NCI-H510A treated with DMSO at 0.1 percent for 48 hours (cell line): ENCODE measurements around the gene PRKAR1A.
A peak's percentile ranks its signal among the peaks of the same experiment; 100 is the strongest.
"Not testable (repeated sequence)": the region's sequence is repeated elsewhere in the genome, so short reads cannot be mapped to it uniquely, and the experiment has no call there.

Source experiments
- DNase-seq: peaks from one replicate; lab custom pipeline; 2025; lab: John Stamatoyannopoulos, UW

PRKAR1A gene

GRCh38 chr17:68579194-68579927 lies 67.1 kb downstream of the PRKAR1A start:
- DNase-seq, result no peak

DNA sequence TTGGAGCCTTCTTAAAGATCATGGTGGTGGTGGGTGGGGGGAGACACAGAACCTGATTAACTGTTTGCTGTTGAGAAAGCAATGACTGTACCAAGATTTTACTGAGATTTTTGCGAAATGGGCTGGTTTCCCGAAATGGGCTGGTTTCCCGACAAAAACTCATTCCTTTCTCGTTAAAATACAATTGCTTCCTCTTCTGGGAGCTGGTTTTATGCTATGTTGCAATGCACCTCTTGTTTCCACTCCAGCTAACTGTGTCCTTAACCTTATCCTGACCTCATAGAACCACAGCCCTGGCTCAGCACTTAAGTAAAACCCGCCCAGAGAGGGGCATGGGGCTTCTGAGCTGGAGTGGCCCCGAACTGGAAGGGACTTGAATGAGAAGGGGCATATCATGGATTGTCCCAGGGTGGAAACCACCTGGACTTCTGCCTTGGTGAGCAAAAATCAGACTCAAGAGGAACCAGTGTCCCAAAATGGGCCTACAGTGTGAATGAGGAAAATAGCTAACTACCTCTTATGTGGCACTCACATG lies 68.1 kb downstream of the PRKAR1A start:
- DNase-seq, result no peak

DNA sequence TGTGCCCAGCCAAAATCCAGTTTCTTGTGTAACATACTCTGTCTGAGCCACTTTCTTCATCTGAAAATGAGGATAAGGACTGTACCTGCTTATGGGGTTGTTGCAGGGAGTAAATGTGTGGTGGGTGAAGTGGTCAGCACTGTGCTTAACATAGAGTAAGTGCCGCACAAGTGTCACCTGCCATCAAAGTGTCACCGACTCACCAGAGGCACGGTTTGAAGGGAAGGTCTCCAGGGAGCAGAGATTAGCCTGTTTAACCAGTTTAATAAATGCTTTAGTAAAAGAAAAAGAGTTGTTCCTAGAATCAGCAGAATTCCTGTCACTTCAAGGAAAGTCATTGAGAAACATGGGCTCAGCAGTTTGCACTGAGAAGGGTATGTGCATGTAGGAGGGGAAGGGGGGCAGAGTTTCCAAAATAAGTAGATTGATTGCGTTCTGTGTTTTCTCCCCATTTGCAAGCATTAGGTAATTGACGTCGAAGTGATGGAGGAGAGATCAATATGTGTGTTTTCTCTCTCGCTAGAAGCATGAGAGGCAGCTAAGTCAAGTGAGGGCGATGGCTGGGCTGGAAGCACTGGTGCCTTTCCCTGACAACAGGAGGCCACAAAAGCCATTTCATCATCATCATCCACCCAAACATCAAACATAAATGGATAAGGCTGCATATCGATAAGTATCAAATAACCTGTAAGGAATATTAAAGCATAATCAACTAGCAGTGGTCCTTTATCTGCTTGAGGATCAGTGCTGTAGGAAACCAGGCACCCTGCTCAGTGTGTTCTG lies 69.8 kb downstream of the PRKAR1A start:
- DNase-seq, result peak; percentile 8

- DNase-seq, result not testable (repeated sequence)
Measured at GRCh38 chr17:68582867-68583266, 70.6 kb downstream of the PRKAR1A start.

DNA sequence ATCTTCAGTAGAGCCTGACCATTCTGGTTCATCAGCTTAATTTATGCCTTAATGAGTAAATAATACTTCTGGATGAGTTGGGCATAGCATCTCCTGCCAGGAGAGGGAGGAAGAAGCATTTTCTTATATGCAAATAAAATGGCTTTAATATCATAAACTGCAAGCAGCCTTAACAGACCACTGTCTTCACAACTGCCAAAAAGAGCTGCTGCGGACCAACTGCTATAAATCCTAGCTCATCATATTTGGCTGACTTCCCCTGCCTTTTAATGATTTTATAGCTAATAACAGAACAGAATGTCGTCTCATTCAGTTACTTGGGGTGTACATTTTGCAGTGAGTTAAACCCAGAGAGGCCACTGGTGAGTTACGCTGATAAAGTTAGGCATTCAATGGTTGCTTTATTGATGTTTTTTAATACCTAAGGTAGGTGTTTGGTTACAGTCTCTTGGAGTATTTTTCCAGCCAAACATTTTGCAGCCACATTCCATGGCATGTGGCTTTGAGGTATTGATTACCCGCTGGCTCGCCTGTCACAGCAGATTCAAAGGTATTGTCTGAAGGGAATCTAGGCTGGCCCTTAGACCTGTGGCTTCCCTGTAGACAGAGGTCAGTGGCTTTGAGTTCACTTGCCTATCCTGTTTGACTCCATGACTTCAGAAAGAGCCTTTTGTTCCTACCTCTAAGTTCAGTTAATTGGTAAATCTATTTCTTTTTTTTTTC lies 72.5 kb downstream of the PRKAR1A start:
- DNase-seq, result no peak

- DNase-seq, result no peak
Measured at GRCh38 chr17:68585643-68586042, 73.4 kb downstream of the PRKAR1A start.

- DNase-seq, result no peak
Measured at GRCh38 chr17:68587026-68587425, 74.8 kb downstream of the PRKAR1A start.

GRCh38 chr17:68587847-68588246 lies 75.6 kb downstream of the PRKAR1A start:
- no peak for DNase-seq

GRCh38 chr17:68588362-68588761 lies 76.1 kb downstream of the PRKAR1A start:
- DNase-seq, result no peak

DNA sequence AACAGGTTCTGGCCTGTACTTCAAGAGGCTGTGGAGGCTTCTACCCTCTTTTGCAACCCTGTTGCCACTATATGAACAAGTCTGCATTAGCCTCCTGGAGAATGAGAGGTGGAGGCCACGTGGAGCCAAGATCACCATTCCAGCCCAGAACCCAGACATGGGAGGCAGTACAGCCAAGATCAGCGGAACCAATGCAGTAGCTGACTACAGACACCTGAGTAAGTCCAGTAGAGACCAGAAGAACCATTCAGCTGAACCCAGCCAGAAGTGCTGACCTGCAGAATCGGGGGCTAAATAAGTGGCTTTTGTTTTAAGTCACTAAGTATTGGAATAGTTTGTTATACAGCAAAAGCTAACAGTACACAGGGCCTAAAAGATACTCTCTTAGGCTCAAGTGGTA lies 76.9 kb downstream of the PRKAR1A start:
- no peak for DNase-seq

DNA sequence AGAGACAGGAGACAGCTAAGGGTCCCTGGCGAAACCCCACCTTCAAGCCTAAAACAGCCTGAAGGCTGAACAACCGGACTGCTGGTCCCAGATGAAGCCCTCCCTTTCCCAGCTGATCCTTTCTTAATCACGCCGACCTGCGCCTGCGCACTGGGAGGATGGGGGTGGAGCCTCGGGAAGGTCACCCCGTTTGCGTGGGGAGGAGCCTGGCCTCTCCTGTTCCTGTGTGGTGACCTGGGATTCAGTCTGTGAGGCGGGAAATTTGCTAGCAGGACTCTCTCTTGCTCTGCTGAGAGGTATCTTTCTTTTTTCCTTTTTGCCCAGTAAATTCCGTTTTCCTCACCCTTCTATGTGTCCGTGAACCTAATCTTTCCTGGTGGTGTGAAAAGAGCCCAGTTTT lies 79.4 kb downstream of the PRKAR1A start:
- DNase-seq, result no peak

DNA sequence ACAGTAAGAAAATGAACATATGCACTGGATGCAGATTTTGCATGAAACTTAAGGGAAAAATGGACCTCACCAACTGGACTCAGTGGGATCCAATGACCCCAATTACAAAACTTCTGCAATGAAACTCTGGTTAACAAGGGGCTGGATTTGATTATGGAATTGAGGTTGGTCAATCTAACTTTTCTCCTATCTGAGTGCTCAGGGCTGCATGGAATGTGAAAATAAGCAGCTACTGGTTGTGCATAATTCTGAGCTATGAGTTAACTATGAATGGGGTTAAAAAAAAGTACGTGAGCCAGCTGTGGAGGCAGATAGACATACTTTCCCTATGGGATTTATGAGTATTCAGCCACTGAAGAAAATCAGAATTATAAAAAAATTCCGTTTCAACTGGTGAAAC lies 79.8 kb downstream of the PRKAR1A start:
- no peak for DNase-seq

DNA sequence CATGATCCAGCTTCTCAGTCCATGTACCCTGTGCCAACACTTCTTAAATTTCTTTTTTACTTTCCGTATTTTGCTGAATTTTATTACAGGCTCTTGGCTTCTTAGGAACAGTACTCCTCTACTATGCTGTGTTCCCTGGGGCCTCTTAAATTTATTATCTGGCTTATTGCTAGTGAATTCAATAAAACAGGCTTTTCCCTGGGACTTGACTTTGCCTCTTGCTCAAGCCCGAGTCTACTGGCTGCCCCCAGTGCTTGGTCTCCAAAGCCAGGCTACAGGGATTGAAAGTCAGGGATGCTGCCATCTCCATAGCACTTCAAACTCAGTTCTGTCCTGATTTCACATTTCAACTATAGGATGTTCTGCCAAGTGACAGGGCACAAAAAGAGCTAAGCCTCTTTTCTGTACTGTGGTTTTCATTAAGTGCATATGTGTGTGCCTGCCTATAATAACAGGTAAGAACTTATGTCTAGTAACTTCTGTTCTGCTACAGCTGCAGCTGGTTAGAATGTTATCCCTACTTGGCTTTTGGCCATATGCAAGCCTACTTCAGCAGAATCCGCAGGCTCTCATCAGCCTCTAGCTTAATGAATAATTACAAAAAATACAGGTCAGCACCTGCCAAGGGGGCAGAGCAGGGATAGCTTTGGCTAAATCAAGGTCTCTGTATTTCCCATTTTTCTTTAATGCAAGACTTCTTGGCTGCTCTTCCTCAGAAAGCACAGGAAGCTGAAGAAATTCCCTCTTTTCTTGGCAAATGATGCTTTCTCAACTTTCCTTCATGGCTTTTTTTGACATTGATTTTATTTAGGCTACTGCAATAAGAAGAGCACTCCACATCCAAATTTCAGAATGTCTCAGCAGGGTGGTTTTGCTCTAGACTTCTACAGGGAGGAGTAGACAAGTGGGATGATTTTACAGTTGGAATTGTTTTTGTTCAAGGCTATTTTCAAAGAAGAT lies 80.7 kb downstream of the PRKAR1A start:
- DNase-seq, result peak; percentile 17

- DNase-seq, result no peak
Measured at GRCh38 chr17:68594552-68594951, 82.3 kb downstream of the PRKAR1A start.

DNA sequence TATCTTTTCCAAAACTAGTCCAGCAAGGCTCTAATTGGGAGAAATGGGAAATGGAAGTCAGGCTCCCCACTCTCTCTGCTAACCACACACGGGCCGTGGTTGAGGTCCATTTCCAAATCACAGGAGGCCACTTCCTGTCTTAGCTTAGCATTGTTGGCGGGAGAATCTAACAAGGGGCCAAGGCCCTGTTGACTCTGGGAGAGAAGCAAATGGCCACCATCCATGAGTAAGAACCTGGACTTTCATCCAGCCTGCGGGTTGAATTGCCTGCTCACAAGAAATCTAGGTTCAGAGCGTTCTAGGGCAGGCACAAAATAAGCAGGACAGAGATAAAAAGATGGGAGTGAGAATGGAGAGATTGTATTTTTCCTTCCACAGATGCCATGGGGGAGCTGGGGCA lies 83.3 kb downstream of the PRKAR1A start:
- DNase-seq, result no peak

GRCh38 chr17:68595986-68596385 lies 83.8 kb downstream of the PRKAR1A start:
- no peak for DNase-seq

GRCh38 chr17:68596411-68596945 lies 84.2 kb downstream of the PRKAR1A start:
- no peak for DNase-seq

DNA sequence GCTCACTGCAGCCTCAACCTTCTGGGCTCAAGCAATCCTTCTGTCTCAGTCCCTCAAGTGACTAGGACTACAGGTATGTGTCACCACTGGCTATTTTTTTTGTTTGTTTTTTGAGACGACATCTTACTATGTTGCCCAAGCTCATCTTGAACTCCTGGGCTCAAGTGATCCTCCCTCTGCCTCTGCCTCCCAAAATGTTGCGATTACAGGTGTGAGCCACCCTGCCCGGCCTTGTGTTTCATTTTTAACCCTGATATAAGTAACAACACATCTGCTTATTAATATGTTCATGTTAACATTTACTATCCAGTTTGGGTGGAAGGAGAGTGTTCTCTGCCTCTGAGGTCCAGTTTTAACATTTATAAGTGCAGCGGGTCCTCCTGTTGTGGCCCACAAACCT lies 85.8 kb downstream of the PRKAR1A start:
- DNase-seq, result no peak

- no peak for DNase-seq
Measured at GRCh38 chr17:68598545-68598961, 86.3 kb downstream of the PRKAR1A start.

DNA sequence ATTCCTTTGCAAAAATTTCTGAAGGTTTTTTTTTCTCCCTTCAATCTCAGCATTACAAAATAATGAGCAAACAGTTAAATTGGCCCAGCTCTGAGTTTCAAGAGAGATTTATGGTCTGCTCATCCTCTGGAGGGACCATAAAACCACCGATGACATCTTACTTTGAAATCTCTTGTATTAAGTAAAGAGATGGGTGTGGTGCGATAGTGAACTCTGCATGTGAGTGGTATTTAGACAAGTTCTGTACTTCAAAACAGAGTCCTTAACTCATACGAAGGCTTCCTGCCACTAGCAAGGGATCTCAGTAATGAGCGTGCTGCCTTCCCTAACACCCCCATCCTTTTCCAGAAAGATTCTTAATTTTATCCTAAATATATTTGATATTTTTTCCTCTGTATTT lies 86.9 kb downstream of the PRKAR1A start:
- no peak for DNase-seq

- DNase-seq, result no peak
Measured at GRCh38 chr17:68599552-68600066, 87.4 kb downstream of the PRKAR1A start.
